K562 (cell line): Measurements from ENCODE around the gene NAIF1. TPM values are rescaled to one million over a fixed set of nuclear protein-coding genes. Genes with fewer than 3 reads are reported as not detected.
A peak's percentile ranks its signal among the peaks of the same experiment; 100 is the strongest.

Experiments used
- AFF1 ChIP-seq, 2 experiments: fragments of 450-650 bp; IDR thresholded peaks; 2 replicates each; pipeline ENCODE4 v1.6.1; 2018; ENCODE audit warnings: mild to moderate bottlenecking in 2 of 2, low read depth in 1 of 2; ENCODE audit not compliant: partially characterized antibody in 2 of 2
- ARID1B ChIP-seq: fragments of 450-650 bp; IDR thresholded peaks from 2 replicates; pipeline ENCODE4 v1.6.1; 2016; ENCODE audit warnings: antibody characterized with exemption, mild to moderate bottlenecking, inconsistent platforms
- ASH1L ChIP-seq: fragments of 450-650 bp; IDR thresholded peaks from 2 replicates; pipeline ENCODE4 v1.6.1; 2018; ENCODE audit warnings: borderline replicate concordance, mild to moderate bottlenecking, low read depth; ENCODE audit not compliant: partially characterized antibody
- CBFB ChIP-seq: sonication (generic); formaldehyde crosslinking; IDR thresholded peaks from 2 replicates; pipeline ENCODE4 v1.4.0; 2020; ENCODE audit warnings: mild to moderate bottlenecking, missing genetic modification reagents
- CBX3 ChIP-seq, 2 experiments: IDR thresholded peaks; 1 replicate in 1 of 2; 2 replicates in 1 of 2; pipeline ENCODE4 v1.6.1; 2012; ENCODE audit warnings: inconsistent platforms in 2 of 2, low read length in 2 of 2, borderline replicate concordance in 1 of 2, control low read depth in 1 of 2
- CBX5 ChIP-seq: IDR thresholded peaks from 2 replicates; pipeline ENCODE4 v1.6.1; 2014; ENCODE audit warnings: low read depth, borderline replicate concordance
- COPS2 ChIP-seq: fragments of 450-650 bp; conservative IDR thresholded peaks from 2 replicates; pipeline ENCODE4 v1.6.1; 2016; ENCODE audit warnings: mild to moderate bottlenecking, moderate library complexity
- ERF ChIP-seq: fragments of 450-650 bp; formaldehyde crosslinking; IDR thresholded peaks from 2 replicates; pipeline ENCODE4 v1.4.0; 2020; ENCODE audit warnings: mild to moderate bottlenecking, mixed read lengths
- FUS ChIP-seq: fragments of 200-400 bp; formaldehyde crosslinking; optimal IDR thresholded peaks from 2 replicates; pipeline ENCODE3; 2017; ENCODE audit warnings: low read depth, low read length
- HCFC1 ChIP-seq: IDR thresholded peaks from 2 replicates; pipeline ENCODE4 v1.6.1; 2012; ENCODE audit warnings: low read depth, low read length, improper control_type of control experiment
- IFI16 ChIP-seq: fragments of 250-450 bp; sonication (Bioruptor Pico); IDR thresholded peaks from 2 replicates; pipeline ENCODE4 v2.1.2; 2022; ENCODE audit warnings: mild to moderate bottlenecking, inconsistent platforms
- ILK ChIP-seq: fragments of 450-650 bp; IDR thresholded peaks from 2 replicates; pipeline ENCODE4 v1.6.1; 2016; ENCODE audit warnings: missing genetic modification characterization, low read depth, mild to moderate bottlenecking, missing compliant biosample characterization, moderate library complexity, borderline replicate concordance
- MAFK ChIP-seq: IDR thresholded peaks from 2 replicates; pipeline ENCODE4 v1.6.1; 2011; ENCODE audit warnings: low read length, improper control_type of control experiment
- MAZ ChIP-seq, 2 experiments: fragments of 450-650 bp in 1 of 2; sonication (generic) in 1 of 2; formaldehyde crosslinking; IDR thresholded peaks in 1 of 2; conservative IDR thresholded peaks in 1 of 2; 2 replicates each; pipeline versions ENCODE4 v1.4.0 to v1.5.0; 2020; ENCODE audit warnings: mild to moderate bottlenecking in 1 of 2, missing genetic modification reagents in 1 of 2
- NCOA4 ChIP-seq: fragments of 450-650 bp; IDR thresholded peaks from 2 replicates; pipeline ENCODE4 v1.6.1; 2018; ENCODE audit warnings: mild to moderate bottlenecking; ENCODE audit not compliant: partially characterized antibody
- NFE2 ChIP-seq: IDR thresholded peaks from 2 replicates; pipeline ENCODE4 v1.6.1; 2014; ENCODE audit warnings: antibody characterized with exemption, low read depth
- ZBTB34 ChIP-seq: fragments of 250-450 bp; sonication (Bioruptor Pico); IDR thresholded peaks from 2 replicates; pipeline ENCODE4 v1.8.0; 2021; ENCODE audit warnings: mild to moderate bottlenecking, moderate library complexity
- ZKSCAN3 ChIP-seq: fragments of 250-450 bp; sonication (Bioruptor Pico); IDR thresholded peaks from 2 replicates; pipeline ENCODE4 v1.4.0; 2020
- ZNF239 ChIP-seq: fragments of 250-450 bp; sonication (Bioruptor Pico); IDR thresholded peaks from 2 replicates; pipeline ENCODE4 v1.4.0; 2020; ENCODE audit warnings: mild to moderate bottlenecking
- ZNF41 ChIP-seq: fragments of 250-450 bp; sonication (Bioruptor Pico); conservative IDR thresholded peaks from 2 replicates; pipeline ENCODE4 v1.4.0; 2020; ENCODE audit warnings: mild to moderate bottlenecking
- ZNF740 ChIP-seq, 3 experiments: fragments of 200-800 bp in 1 of 3; sonication (Bioruptor generic) in 1 of 3; sonication (generic) in 1 of 3; formaldehyde crosslinking in 1 of 3; IDR thresholded peaks; 2 replicates each; pipeline versions ENCODE4 v1.6.1 to v1.8.0; 2016 to 2022; ENCODE audit warnings: mild to moderate bottlenecking in 2 of 3, missing compliant biosample characterization in 2 of 3, missing genetic modification characterization in 2 of 3, missing genetic modification reagents in 1 of 3
- ZSCAN29 ChIP-seq: fragments of 450-650 bp; IDR thresholded peaks from 2 replicates; pipeline ENCODE4 v1.6.1; 2017
- polyA plus RNA-seq, 8 experiments: library from polyadenylated mRNA; depleted of rRNA in 4 of 8; stranded (reverse) in 5 of 8; unstranded in 3 of 8; fragments of >200 nt; fragmentation: Nextera tagmentation in 2 of 8; fragmentation: Illumina TruSeq in 1 of 8; extraction: Ambion mirVana in 2 of 8; extraction: Trizol in 1 of 8; gene quantifications; 2 replicates each; pipeline versions ENCODE4 v1.2.1 to v1.2.3, GENCODE V29; 2011 to 2014; ENCODE audit warnings: inconsistent platforms in 1 of 8, missing spikeins in 1 of 8
- total RNA-seq, 7 experiments: library from RNA; depleted of rRNA in 6 of 7; stranded (reverse); fragments of >200 nt in 6 of 7; fragmentation: Illumina TruSeq in 2 of 7; extraction: Trizol in 2 of 7; gene quantifications; 2 replicates each; pipeline versions ENCODE4 v1.2.1 to v1.2.3, GENCODE V29; 2011 to 2021; ENCODE audit warnings: low replicate concordance in 1 of 7

Gene NAIF1
- total and polyA plus RNA-seq, 9 of the 15 experiments (the other 6 are each of a cell fraction or from before 2014, with no cell fraction given) = 4.8 to 26.6 (median 17.2) TPM

GRCh38 chr9:128115187-128116103 is 48.3 kb upstream of the NAIF1 start (continued):
- TF ChIP-seq ZNF740 (CRISPR knock-in tag; IDR thresholded peaks at IDR 0.05) (peak; percentile 38; the same call in 1 of the 2 replicates), ZNF740 (tag; IDR thresholded peaks at IDR 0.05) (0 out of 4 replicates have a peak, but pooled peaks of 1 of the 2 experiments have one; percentile 30), CBFB (CRISPR knock-in tag) (no peak), NFE2 (peak; percentile 5; the same call in 1 of the 2 replicates), CBX5 (no peak), MAFK (no peak), NCOA4 (no peak), COPS2 (no peak), ZNF41 (no peak), ZNF239 (CRISPR knock-in tag) (no peak; the same call in 1 of the 2 replicates), ZKSCAN3 (CRISPR knock-in tag) (no peak), MAZ (CRISPR knock-in tag; conservative IDR thresholded peaks at IDR 0.05 in 1 of 2, IDR thresholded peaks at IDR 0.05 in 1 of 2) (peak; percentile 65 to 74; a peak in 3 of 4 replicates), FUS (no peak), ILK (no peak), ARID1B (peak; percentile 98), CBX3 (IDR thresholded peaks at IDR 0.05; ENCODE audit: borderline replicate concordance in 1 of 2, low read length in 2 of 2) (no peak), HCFC1 (0 out of 2 replicates have a peak, but pooled peaks have one; percentile 13), ZSCAN29 (no peak), ERF (CRISPR knock-in tag) (no peak), AFF1 (IDR thresholded peaks at IDR 0.05; ENCODE audit: low read depth in 1 of 2, partially characterized antibody in 2 of 2) (no peak), ZBTB34 (no peak), IFI16 (CRISPR knock-in tag) (no peak), ASH1L (no peak)
